IMR-90 (cell line): ENCODE data around the gene ITCH. TPM values are rescaled to one million over a fixed set of nuclear protein-coding genes. Genes with fewer than 3 reads are reported as not detected.

ENCODE experiments used
- ATAC-seq: fragments of 200-7000 bp; cut with Tn5 transposase; 2 replicates; pipeline ENCODE4 v1.9.1; 2020; ENCODE audit warnings: low read depth, mild to moderate bottlenecking, moderate library complexity
- BruUV-seq: library from RNA; stranded (reverse); fragments of 400-500 nt; replicated peaks from 2 replicates; lab custom pipeline; 2021; lab: Mats Ljungman, UMichigan
- CTCF ChIA-PET: fragments of 300-600 bp; formaldehyde crosslinking; extraction: SDS; loops from one replicate; lab custom pipeline; 2021; ENCODE audit warnings: antibody characterized with exemption; lab: Yijun Ruan, JAX
- POLR2A ChIA-PET: fragments of 300-600 bp; sonication (Branson Sonifier 250); formaldehyde crosslinking; loops from one replicate; lab custom pipeline; 2022; ENCODE audit warnings: antibody characterized with exemption; ENCODE audit not compliant: unreplicated experiment; lab: Charles Lee
- DNase-seq: peaks from one replicate; pipeline ENCODE4 v3.0.0; 2013
- H2AFZ ChIP-seq: replicated peaks from 2 replicates; pipeline ENCODE3; 2013; ENCODE audit warnings: low read length, mild to moderate bottlenecking; ENCODE audit not compliant: poor library complexity
- H2AK5ac ChIP-seq: 2 replicates; pipeline ENCODE4 v1.6.1; 2013; ENCODE audit warnings: low read depth, low read length, inconsistent platforms
- H2AK9ac ChIP-seq: replicated peaks from 2 replicates; pipeline ENCODE3; 2013; ENCODE audit warnings: mild to moderate bottlenecking, low read depth, low read length, moderate library complexity; ENCODE audit not compliant: poor library complexity
- H2BK120ac ChIP-seq: 2 replicates; pipeline ENCODE4 v1.6.1; 2013; ENCODE audit warnings: low read depth, low read length, inconsistent platforms
- H2BK15ac ChIP-seq: 3 replicates; pipeline ENCODE4 v1.6.1; 2013; ENCODE audit warnings: low read depth, low read length, inconsistent platforms
- H2BK20ac ChIP-seq: 2 replicates; pipeline ENCODE4 v1.6.1; 2013; ENCODE audit warnings: low read depth, mild to moderate bottlenecking, inconsistent platforms, low read length, moderate library complexity
- H2BK5ac ChIP-seq: 2 replicates; pipeline ENCODE4 v1.6.1; 2013; ENCODE audit warnings: mild to moderate bottlenecking, low read depth, low read length, inconsistent platforms; ENCODE audit not compliant: poor library complexity, severe bottlenecking
- H3K14ac ChIP-seq: replicated peaks from 2 replicates; pipeline ENCODE4 v1.6.1; 2013; ENCODE audit warnings: low read depth, low read length, inconsistent platforms
- H3K18ac ChIP-seq: 2 replicates; pipeline ENCODE4 v1.6.1; 2013; ENCODE audit warnings: low read depth, low read length, control low read depth
- H3K23ac ChIP-seq: 2 replicates; pipeline ENCODE4 v1.6.1; 2013; ENCODE audit warnings: low read depth, low read length, inconsistent platforms
- H3K27ac ChIP-seq: 2 replicates; pipeline ENCODE4 v1.5.1; 2013; ENCODE audit warnings: mild to moderate bottlenecking, control low read depth, low read length; ENCODE audit not compliant: insufficient read depth
- H3K27me3 ChIP-seq: 2 replicates; pipeline ENCODE4 v1.6.1; 2013; ENCODE audit warnings: low read length; ENCODE audit not compliant: control insufficient read depth, insufficient read depth
- H3K36me3 ChIP-seq: 2 replicates; pipeline ENCODE4 v1.6.1; 2013; ENCODE audit warnings: low read length, mixed read lengths; ENCODE audit not compliant: control insufficient read depth, insufficient read depth
- H3K4ac ChIP-seq: 2 replicates; pipeline ENCODE4 v1.6.1; 2013; ENCODE audit warnings: low read depth, low read length, inconsistent platforms
- H3K4me1 ChIP-seq: 2 replicates; pipeline ENCODE4 v1.6.1; 2013; ENCODE audit warnings: low read length, mixed read lengths; ENCODE audit not compliant: control insufficient read depth, insufficient read depth
- H3K4me2 ChIP-seq: 2 replicates; pipeline ENCODE4 v1.6.1; 2013; ENCODE audit warnings: low read depth, mild to moderate bottlenecking, control low read depth, low read length, moderate library complexity
- H3K4me3 ChIP-seq: 2 replicates; pipeline ENCODE4 v1.5.1; 2013; ENCODE audit warnings: low read depth, mild to moderate bottlenecking, control low read depth, low read length, moderate library complexity; ENCODE audit not compliant: insufficient read depth
- H3K56ac ChIP-seq: 2 replicates; pipeline ENCODE4 v1.6.1; 2013; ENCODE audit warnings: low read length, inconsistent platforms; ENCODE audit not compliant: insufficient read depth; ENCODE audit errors: extremely low read depth
- H3K79me1 ChIP-seq, 2 experiments: 2 replicates each; pipeline ENCODE4 v1.6.1; 2013; ENCODE audit warnings: low read length in 2 of 2, inconsistent platforms in 1 of 2, low read depth in 1 of 2
- H3K9ac ChIP-seq: 2 replicates; pipeline ENCODE4 v1.6.1; 2013; ENCODE audit warnings: low read depth, low read length, control low read depth
- H3K9me1 ChIP-seq: 2 replicates; pipeline ENCODE4 v1.6.1; 2013; ENCODE audit warnings: low read length, inconsistent platforms; ENCODE audit not compliant: insufficient read depth
- H3K9me3 ChIP-seq: 2 replicates; pipeline ENCODE4 v1.6.1; 2013; ENCODE audit warnings: low read length; ENCODE audit not compliant: control insufficient read depth, insufficient read depth
- H4K20me1 ChIP-seq: 2 replicates; pipeline ENCODE4 v1.6.1; 2013; ENCODE audit warnings: low read length, inconsistent platforms; ENCODE audit not compliant: insufficient read depth
- H4K5ac ChIP-seq: 2 replicates; pipeline ENCODE4 v1.6.1; 2013; ENCODE audit warnings: mild to moderate bottlenecking, low read depth, low read length, control low read depth
- H4K8ac ChIP-seq, 2 experiments: 2 replicates each; pipeline ENCODE4 v1.6.1; 2013; ENCODE audit warnings: low read depth in 2 of 2, low read length in 2 of 2, control low read depth in 1 of 2, inconsistent platforms in 1 of 2
- H4K91ac ChIP-seq: 2 replicates; pipeline ENCODE4 v1.6.1; 2013; ENCODE audit warnings: low read depth, low read length, inconsistent platforms; ENCODE audit not compliant: insufficient read depth
- BHLHE40 ChIP-seq: fragments of 150-350 bp; IDR thresholded peaks from 2 replicates; pipeline ENCODE4 v1.6.1; 2016; ENCODE audit warnings: mild to moderate bottlenecking, low read depth, low read length
- MAFK ChIP-seq: IDR thresholded peaks from 2 replicates; pipeline ENCODE4 v1.6.1; 2012; ENCODE audit warnings: low read depth, low read length, improper control_type of control experiment
- RFX5 ChIP-seq: IDR thresholded peaks from 2 replicates; pipeline ENCODE4 v1.8.0; 2012; ENCODE audit warnings: low read depth, mild to moderate bottlenecking, low read length, moderate library complexity
- SMC3 ChIP-seq: fragments of 150-350 bp; IDR thresholded peaks from 2 replicates; pipeline ENCODE4 v1.6.1; 2016; ENCODE audit warnings: low read depth, mild to moderate bottlenecking, antibody characterized with exemption, low read length, moderate library complexity
- dilution Hi-C: fragments of 300-500 bp; cut with HindIII; formaldehyde crosslinking; loops from one replicate; pipeline ENCODE4 v1.14.3; 2018; ENCODE audit warnings: low sequenced_read_pairs; ENCODE audit not compliant: unreplicated experiment
- in situ Hi-C: fragments of 300-500 bp; cut with MboI; formaldehyde crosslinking; loops from 3 replicates; pipeline ENCODE4 v1.14.3; 2019; ENCODE audit warnings: low sequenced_read_pairs, inconsistent platforms, mixed read lengths
- intact Hi-C: fragments of 100-400 bp; cut with micrococcal nuclease; formaldehyde crosslinking; loops from 2 replicates; pipeline ENCODE4 v1.10.0; 2022
- polyA plus RNA-seq, 3 experiments: library from polyadenylated mRNA; depleted of rRNA; stranded (reverse); fragments of >200 nt; gene quantifications; 2 replicates each; pipeline ENCODE4 v1.2.3, GENCODE V29; 2012; ENCODE audit warnings: low replicate concordance in 1 of 3
- total RNA-seq: library from RNA; depleted of rRNA; stranded (reverse); fragments of >200 nt; gene quantifications from 2 replicates; pipeline ENCODE4 v1.2.3, GENCODE V29; 2012

ITCH gene
- total and polyA plus RNA-seq, 2 of the 4 experiments (the other 2 are of a cell fraction) = 12.7 to 94.6 TPM

- Histone ChIP-seq H2AK5ac (no peak overlapping the region), H3K36me3 (peaks cover 32% of the 10 kb centered on the region), H3K27me3 (no peaks in the 10 kb centered on the region), H3K4ac (no peak overlapping the region), H3K4me2 (no peak overlapping the region), H4K91ac (no peak overlapping the region), H3K9me3 (no peaks in the 10 kb centered on the region), H3K23ac (no peak overlapping the region), H3K9ac (no peak overlapping the region), H3K14ac (no peak overlapping the region), H3K18ac (no peak overlapping the region), H3K9me1 (peaks cover 10% of the 10 kb centered on the region), H2AFZ (no peak overlapping the region), H3K4me1 (peaks cover 2% of the 10 kb centered on the region; the same call in 1 of the 2 replicates), H3K79me1 (peaks cover 44 to 66% of the 10 kb centered on the region in 2 experiments), H3K4me3 (no peak overlapping the region), H3K56ac (no peak overlapping the region), H2BK120ac (no peak overlapping the region), H2BK15ac (no peak overlapping the region), H4K8ac (no peak overlapping the region), H4K20me1 (peaks cover 9% of the 10 kb centered on the region; the same call in 1 of the 2 replicates), H2BK5ac (no peak overlapping the region), H4K5ac (no peak overlapping the region), H2BK20ac (no peak overlapping the region), H2AK9ac (no peak overlapping the region), H3K27ac (no peak overlapping the region)
- ChIA-PET CTCF (no interaction called here), POLR2A (no interaction called here)
- dilution Hi-C loops = no loop called here
- BruUV-seq = no TSS peak
- no peak for ATAC-seq
- in situ Hi-C loops = no loop called here
- no peak for DNase-seq
- intact Hi-C loops = no loop called here
- TF ChIP-seq BHLHE40 (no peak), RFX5 (no peak), MAFK (no peak), SMC3 (no peak)
These were observed 64.7 kb downstream of the ITCH start for GRCh38 chr20:34427784-34428183.
